Lower leg skin (tissue), 4 donors: ENCODE results near the gene TRAK1. TPM values are rescaled to one million over a fixed set of nuclear protein-coding genes. Genes with fewer than 3 reads are reported as not detected.

Experiments used
- DNase-seq, 2 donors: peaks; one replicate each; pipeline ENCODE4 v3.0.0-alpha.2; 2019; ENCODE audit warnings: low spot score in 2 of 2
- H3K4me3 ChIP-seq: fragments of 200-600 bp; sonication (generic); 2 replicates; pipeline ENCODE4 v1.5.1; 2017; ENCODE audit warnings: mild to moderate bottlenecking, low read depth; ENCODE audit not compliant: poor library complexity, severe bottlenecking
- POLR2A ChIP-seq, 2 donors: fragments of 450-650 bp; IDR thresholded peaks; one replicate each; pipeline ENCODE4 v1.6.1; 2016 to 2017; ENCODE audit warnings: antibody characterized with exemption in 2 of 2, mild to moderate bottlenecking in 1 of 2, moderate library complexity in 1 of 2
- WGBS, 2 donors: methylation state at CpG; one replicate each; pipeline ENCODE4 v1.1.5; 2018; 5-methylcytosine and 5-hydroxymethylcytosine counted together
- intact Hi-C: fragments of 100-400 bp; cut with DNase I; formaldehyde crosslinking; loops from one replicate; pipeline ENCODE4 v1.15.0; 2023; ENCODE audit warnings: low total_unique reads
- total RNA-seq, 4 donors: library from RNA; depleted of rRNA; stranded (reverse); fragments of >200 nt; gene quantifications; one replicate each; pipeline ENCODE4 v1.1.0, GENCODE V29; 2016
- TF ChIP-seq, protein P1 (sequence below), 3 donors: fragments of 450-650 bp; IDR thresholded peaks; one replicate each; pipeline ENCODE4 v1.5.1; 2016; ENCODE audit warnings: antibody characterized with exemption in 3 of 3, mild to moderate bottlenecking in 3 of 3, moderate library complexity in 2 of 3

TRAK1 gene
- total RNA-seq, 4 donors from 2014 or later = 69.0 to 96.3 (median 84.9) TPM

DNA sequence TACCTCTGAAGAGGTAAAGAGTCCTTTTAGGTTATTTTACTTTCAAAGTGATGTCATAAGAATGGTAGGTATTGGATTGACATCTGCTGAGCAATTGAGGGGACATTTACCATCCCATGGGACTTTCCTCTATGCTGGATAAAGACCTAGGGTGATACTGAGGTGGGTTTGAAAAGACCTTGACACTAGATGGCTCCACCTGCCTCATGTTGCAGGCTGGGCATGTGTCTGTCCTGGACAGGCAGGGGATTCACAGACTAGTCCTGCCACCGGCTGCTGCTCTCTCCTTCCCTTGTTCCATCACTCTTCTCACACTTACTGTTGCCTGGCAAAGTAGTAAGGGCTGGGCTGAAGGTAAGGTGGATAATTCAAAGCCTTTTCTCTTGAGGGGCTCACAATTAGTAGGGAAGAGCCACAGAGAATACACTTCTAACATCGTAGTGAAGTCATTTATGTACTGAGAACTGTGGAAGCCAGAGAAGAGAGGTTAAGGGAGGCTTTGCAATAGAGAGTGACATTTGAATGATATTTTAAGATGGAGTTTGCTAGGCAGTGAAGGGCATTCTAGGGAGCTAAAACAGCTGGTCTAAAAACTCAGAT, 27.7 kb downstream of the TRAK1 start:
- 57 to 63% methylated on average over 2 of the region's 2 CpGs for WGBS, 2 donors
- DNase-seq = no peak
- TF ChIP-seq POLR2A (IDR thresholded peaks at IDR 0.05) = no peak
- TF ChIP-seq, protein P1, sequence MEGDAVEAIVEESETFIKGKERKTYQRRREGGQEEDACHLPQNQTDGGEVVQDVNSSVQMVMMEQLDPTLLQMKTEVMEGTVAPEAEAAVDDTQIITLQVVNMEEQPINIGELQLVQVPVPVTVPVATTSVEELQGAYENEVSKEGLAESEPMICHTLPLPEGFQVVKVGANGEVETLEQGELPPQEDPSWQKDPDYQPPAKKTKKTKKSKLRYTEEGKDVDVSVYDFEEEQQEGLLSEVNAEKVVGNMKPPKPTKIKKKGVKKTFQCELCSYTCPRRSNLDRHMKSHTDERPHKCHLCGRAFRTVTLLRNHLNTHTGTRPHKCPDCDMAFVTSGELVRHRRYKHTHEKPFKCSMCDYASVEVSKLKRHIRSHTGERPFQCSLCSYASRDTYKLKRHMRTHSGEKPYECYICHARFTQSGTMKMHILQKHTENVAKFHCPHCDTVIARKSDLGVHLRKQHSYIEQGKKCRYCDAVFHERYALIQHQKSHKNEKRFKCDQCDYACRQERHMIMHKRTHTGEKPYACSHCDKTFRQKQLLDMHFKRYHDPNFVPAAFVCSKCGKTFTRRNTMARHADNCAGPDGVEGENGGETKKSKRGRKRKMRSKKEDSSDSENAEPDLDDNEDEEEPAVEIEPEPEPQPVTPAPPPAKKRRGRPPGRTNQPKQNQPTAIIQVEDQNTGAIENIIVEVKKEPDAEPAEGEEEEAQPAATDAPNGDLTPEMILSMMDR (IDR thresholded peaks at IDR 0.05) = no peak
- no peak overlapping the region for H3K4me3 ChIP-seq
- intact Hi-C loops = loop anchor here (5.0 kb wide), 1 partner anchor 73 kb away; no protein-coding TSS in a partner anchor

DNA sequence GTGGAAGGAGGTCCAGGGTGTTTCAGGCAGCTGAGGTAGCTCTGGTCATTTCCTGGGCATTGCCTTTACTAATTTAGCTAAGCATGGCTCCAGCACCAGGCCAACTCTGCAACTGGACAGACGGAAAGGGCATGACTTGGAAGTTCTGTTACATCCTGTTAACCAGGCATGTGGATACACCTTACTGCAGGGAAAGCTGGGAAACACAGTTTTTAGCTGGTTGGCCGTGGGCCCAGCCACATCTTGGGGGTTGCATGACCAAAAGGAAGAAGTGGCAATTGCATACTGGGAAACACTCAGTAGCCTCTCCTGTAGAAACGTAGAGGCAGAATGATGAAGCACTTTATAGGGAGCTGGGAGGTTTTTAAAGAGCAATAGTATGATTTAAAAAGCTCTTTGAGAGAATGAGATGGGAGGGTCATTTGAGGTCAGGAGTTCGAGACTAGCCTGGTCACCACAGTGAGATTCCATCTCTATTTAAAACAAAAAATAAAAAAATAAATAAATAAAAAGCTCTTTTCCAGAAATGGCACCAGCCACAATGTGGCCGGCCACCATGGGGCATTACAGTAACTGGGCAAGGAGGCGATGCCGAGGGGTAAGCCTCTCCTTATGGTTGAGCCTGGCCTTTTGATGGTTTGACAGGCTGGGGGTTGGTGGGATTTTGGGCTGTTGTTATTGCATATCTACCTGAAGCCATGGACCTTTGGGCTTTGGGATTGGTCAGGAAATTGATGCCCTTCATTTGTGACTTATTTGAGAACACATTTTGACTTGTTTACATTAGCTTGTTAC, 28.6 kb downstream of the TRAK1 start:
- TF ChIP-seq, protein P1 (IDR thresholded peaks at IDR 0.05) = no peak
- TF ChIP-seq POLR2A (IDR thresholded peaks at IDR 0.05) = no peak
- no peak for DNase-seq
- intact Hi-C loops = loop anchor here (5.0 kb wide), 1 partner anchor 73 kb away; no protein-coding TSS in a partner anchor
- WGBS, 2 donors = 74 to 76% methylated on average over 7 of the region's 7 CpGs
- no peak overlapping the region for H3K4me3 ChIP-seq

DNA sequence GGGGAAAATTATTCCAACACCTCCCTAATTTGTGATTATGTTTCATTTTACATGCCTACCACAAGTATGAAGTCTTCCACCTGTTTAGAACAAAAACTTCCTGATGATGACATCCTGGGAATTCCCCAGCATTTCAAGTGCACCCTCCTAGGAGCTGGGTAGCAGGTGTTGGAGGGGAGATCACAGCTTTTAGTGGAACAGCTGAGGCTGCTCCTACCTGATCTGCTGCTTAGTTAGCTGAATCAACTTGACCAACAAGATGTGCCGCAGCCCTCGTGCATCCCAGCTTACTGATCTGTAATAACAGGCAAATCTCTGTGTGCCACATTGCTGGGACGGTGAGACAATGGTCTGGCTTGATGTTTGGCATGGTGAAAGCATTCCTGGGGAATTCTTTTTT, 29.7 kb downstream of the TRAK1 start:
- intact Hi-C loops = no loop called here
- TF ChIP-seq, protein P1 (IDR thresholded peaks at IDR 0.05) = no peak
- no peak for TF ChIP-seq POLR2A (IDR thresholded peaks at IDR 0.05)
- 39% methylated on average over 3 of the region's 3 CpGs for WGBS, 2 donors
- H3K4me3 ChIP-seq = no peak overlapping the region
- no peak for DNase-seq

DNA sequence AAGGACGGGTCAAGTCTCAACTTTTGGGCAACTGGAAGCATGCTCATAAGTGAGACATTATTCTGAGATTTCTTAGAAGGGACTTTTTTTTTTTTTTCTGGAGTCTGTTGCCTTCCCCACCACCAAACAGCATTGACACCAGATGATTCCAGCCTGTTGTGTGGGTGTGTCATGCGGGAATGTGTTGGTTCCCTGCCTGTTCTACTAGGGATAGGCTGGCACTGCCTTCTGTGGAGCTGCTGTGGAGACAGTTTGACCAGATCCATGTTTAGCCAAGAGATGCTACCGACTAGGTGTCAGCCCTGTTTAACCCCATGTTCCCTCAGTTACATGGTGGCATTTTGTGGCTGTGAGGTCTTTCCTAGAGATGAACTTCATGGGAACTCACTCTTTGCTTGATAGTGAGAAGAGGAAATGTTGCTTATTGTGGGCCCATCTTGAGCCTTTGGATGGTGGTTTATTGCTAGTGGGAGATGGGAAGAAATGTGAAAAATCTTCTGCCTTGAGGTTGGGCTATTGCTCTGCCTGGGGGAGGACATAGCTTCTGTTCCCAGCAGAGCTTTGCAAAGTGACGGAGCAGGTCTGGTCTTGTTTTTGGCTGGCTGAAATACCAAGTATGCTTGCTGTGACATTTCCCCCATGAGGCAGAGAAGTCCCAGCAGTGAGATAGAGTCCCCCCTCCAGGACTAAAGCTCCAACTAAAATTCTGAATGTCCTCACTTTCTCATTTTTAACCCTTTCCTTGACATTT, 31.3 kb downstream of the TRAK1 start:
- WGBS, 2 donors = 31 to 35% methylated on average over 4 of the region's 4 CpGs
- intact Hi-C loops = no loop called here
- TF ChIP-seq, protein P1 (IDR thresholded peaks at IDR 0.05) = no peak
- no peak for TF ChIP-seq POLR2A (IDR thresholded peaks at IDR 0.05)
- H3K4me3 ChIP-seq = no peak overlapping the region
- DNase-seq = no peak

DNA sequence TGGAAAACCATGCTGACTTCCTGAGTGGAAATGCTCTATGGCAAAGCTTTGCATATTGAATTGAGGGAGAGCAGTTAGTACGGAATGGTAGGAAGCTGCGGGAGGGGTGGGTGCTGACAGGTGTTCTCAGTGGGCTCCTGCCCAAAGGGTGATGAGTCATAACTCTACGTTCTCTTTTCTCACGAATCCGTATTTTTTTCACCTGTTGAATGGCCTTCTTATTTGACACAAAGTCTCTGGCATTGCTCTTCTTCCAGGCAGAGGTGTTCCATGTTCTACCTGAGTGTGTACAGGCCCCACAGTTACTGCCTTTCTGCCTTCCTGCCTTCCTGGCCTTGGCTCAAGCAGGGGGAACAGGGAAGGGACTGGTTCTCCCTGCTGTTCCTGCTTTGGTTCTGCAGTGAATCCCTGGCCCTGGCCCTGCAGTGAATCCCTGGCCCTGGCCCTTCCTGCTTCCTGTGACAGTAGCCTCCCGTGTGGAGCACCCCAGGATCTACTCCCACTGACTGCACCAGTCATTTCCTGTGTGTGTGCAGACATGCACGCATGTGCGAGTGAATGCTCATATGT, 31.9 kb downstream of the TRAK1 start:
- intact Hi-C loops = no loop called here
- 30 to 42% methylated on average over 8 of the region's 8 CpGs for WGBS, 2 donors
- H3K4me3 ChIP-seq = no peak overlapping the region
- TF ChIP-seq, protein P1 (IDR thresholded peaks at IDR 0.05) = no peak
- TF ChIP-seq POLR2A (IDR thresholded peaks at IDR 0.05) = no peak
- DNase-seq = no peak
